ENCODE results near the gene PTPRT. TPM values are rescaled to one million over a fixed set of nuclear protein-coding genes. Genes with fewer than 3 reads are reported as not detected.

PTPRT gene
- total and polyA plus RNA-seq, 4 donors: 0.14 to 2.8 (median 0.40) TPM

- TF ChIP-seq FOXA1 (IDR thresholded peaks at IDR 0.05) (no peak), EGR1 (IDR thresholded peaks at IDR 0.05; ENCODE audit: low read depth in 2 of 2) (no peak), NR2F2 (IDR thresholded peaks at IDR 0.05) (peak; percentile 50), SP1 (IDR thresholded peaks at IDR 0.05) (peak; percentile 49), RAD21 (IDR thresholded peaks at IDR 0.05) (peak in 1 of 2 donors; percentile 13), CTCF (IDR thresholded peaks at IDR 0.05; ENCODE audit: low read depth, low read length, missing input control) (no peak)
- DNase-seq (ENCODE audit: low spot score): no peak
- Histone ChIP-seq H3K27ac (ENCODE audit: low read depth in 1 of 2, low read length in 2 of 2) (no peak overlapping the region), H3K9me3 (ENCODE audit: control insufficient read depth in 4 of 4, low read length in 3 of 4) (no peaks in the 10 kb centered on the region), H3K9ac (ENCODE audit: low read depth in 1 of 2, low read length in 2 of 2) (no peak overlapping the region), H3K4me1 (ENCODE audit: control insufficient read depth in 4 of 4, insufficient read depth in 4 of 4, low read length in 3 of 4) (no peaks in the 10 kb centered on the region), H3K36me3 (ENCODE audit: control insufficient read depth in 4 of 4, insufficient read depth in 3 of 4, low read depth in 1 of 4, low read length in 3 of 4) (no peaks in the 10 kb centered on the region), H3K4me3 (ENCODE audit: low read depth in 1 of 3, low read length in 3 of 3) (no peak overlapping the region), H3K27me3 (ENCODE audit: control insufficient read depth in 4 of 4, insufficient read depth in 4 of 4, low read length in 3 of 4) (no peaks in the 10 kb centered on the region)
- 57% methylated on average over 5 of the region's 5 CpGs for WGBS
Observed at GRCh38 chr20:42338294-42339201, 851.2 kb downstream of the PTPRT start.

GRCh38 chr20:42336576-42336975 is 853.1 kb downstream of the PTPRT start:
- 82% methylated on average over 1 of the region's 1 CpG for WGBS
- H3K4me1 ChIP-seq (ENCODE audit: control insufficient read depth in 4 of 4, insufficient read depth in 4 of 4, low read length in 3 of 4): no peaks in the 10 kb centered on the region
- H3K27ac ChIP-seq (ENCODE audit: low read depth in 1 of 2, low read length in 2 of 2): no peak overlapping the region
- H3K4me3 ChIP-seq (ENCODE audit: low read depth in 1 of 3, low read length in 3 of 3): no peak overlapping the region
- no peak overlapping the region for H3K9ac ChIP-seq (ENCODE audit: low read depth in 1 of 2, low read length in 2 of 2)
- no peaks in the 10 kb centered on the region for H3K9me3 ChIP-seq (ENCODE audit: control insufficient read depth in 4 of 4, low read length in 3 of 4)
- TF ChIP-seq SP1 (IDR thresholded peaks at IDR 0.05): no peak
- no peak for TF ChIP-seq ATF3 (IDR thresholded peaks at IDR 0.05)
- no peak for TF ChIP-seq ZBTB33 (IDR thresholded peaks at IDR 0.05)
- TF ChIP-seq CTCF (IDR thresholded peaks at IDR 0.05; ENCODE audit: low read depth, low read length, missing input control): no peak
- TF ChIP-seq FOXA2 (IDR thresholded peaks at IDR 0.05): no peak
- no peak for TF ChIP-seq JUND (IDR thresholded peaks at IDR 0.05)
- TF ChIP-seq EGR1 (IDR thresholded peaks at IDR 0.05; ENCODE audit: low read depth in 2 of 2): no peak
- TF ChIP-seq FOXA1 (IDR thresholded peaks at IDR 0.05): no peak
- no peak for TF ChIP-seq MAX (IDR thresholded peaks at IDR 0.05)
- no peak for TF ChIP-seq NR2F2 (IDR thresholded peaks at IDR 0.05)
- TF ChIP-seq TAF1 (conservative IDR thresholded peaks at IDR 0.05): no peak
- H3K36me3 ChIP-seq (ENCODE audit: control insufficient read depth in 4 of 4, insufficient read depth in 3 of 4, low read depth in 1 of 4, low read length in 3 of 4): no peaks in the 10 kb centered on the region
- no peak for DNase-seq (ENCODE audit: low spot score)
- no peaks in the 10 kb centered on the region for H3K27me3 ChIP-seq (ENCODE audit: control insufficient read depth in 4 of 4, insufficient read depth in 4 of 4, low read length in 3 of 4)

Measured in liver (tissue), 9 donors.